NCI-H524 (cell line): ENCODE results near the gene NFKBIB.

ENCODE experiments used
- DNase-seq, 2 experiments: peaks; one replicate each; lab custom pipeline; 2025; lab: John Stamatoyannopoulos, UW

Gene NFKBIB

DNA sequence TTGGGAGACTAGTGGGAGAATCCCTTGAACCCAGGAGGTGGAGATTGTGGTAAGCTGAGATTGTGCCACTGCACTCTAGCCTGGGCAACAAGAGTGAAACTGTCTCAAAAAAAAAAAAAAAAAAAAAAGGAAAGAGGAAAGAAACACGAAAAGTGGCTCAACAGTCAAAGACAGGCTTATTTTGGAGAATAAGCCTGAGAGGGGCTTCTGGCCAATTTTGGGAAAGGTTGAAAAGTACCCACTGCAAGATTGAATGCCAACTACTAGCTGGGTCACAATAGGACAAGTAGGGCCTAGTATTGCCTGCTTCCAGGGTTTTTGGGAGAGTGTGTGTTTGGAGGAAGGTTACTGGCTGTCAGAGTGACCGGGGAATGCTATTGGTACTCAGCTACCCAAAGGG lies 58.5 kb downstream of the NFKBIB start:
- DNase-seq = no peak
